Stimulated activated naive CD8-positive, alpha-beta T cell treated with anti-CD3 and anti-CD28 coated beads, Interleukin-15, amount 100 ng/mL, for 72 hours (primary cell): ENCODE measurements around the gene NCK2.

Experiments
- ATAC-seq: fragments of 150-1000 bp; cut with Tn5 transposase; 2 replicates; pipeline ENCODE4 v1.10.0; 2021; ENCODE audit warnings: mild to moderate bottlenecking, moderate library complexity
- DNase-seq, 2 donors: peaks; one replicate each; pipeline ENCODE4 v3.0.0; 2021 to 2022
- H3K27ac Mint-ChIP-seq, 2 donors: one replicate each; pipeline ENCODE4 v1.8.0; 2022; ENCODE audit warnings: mild to moderate bottlenecking in 2 of 2, mixed read lengths in 2 of 2, moderate library complexity in 2 of 2
- H3K27me3 Mint-ChIP-seq: one replicate; pipeline ENCODE4 v1.8.0; 2022; ENCODE audit warnings: mixed read lengths
- H3K4me1 Mint-ChIP-seq: one replicate; pipeline ENCODE4 v1.8.0; 2022; ENCODE audit warnings: mild to moderate bottlenecking, mixed read lengths
- H3K4me3 Mint-ChIP-seq, 2 donors: one replicate each; pipeline ENCODE4 v1.8.0; 2022; ENCODE audit warnings: mild to moderate bottlenecking in 2 of 2, mixed read lengths in 2 of 2, moderate library complexity in 1 of 2
- H3K9me3 Mint-ChIP-seq, 2 donors: one replicate each; pipeline ENCODE4 v1.8.0; 2022; ENCODE audit warnings: mixed read lengths in 2 of 2

NCK2 gene

DNA sequence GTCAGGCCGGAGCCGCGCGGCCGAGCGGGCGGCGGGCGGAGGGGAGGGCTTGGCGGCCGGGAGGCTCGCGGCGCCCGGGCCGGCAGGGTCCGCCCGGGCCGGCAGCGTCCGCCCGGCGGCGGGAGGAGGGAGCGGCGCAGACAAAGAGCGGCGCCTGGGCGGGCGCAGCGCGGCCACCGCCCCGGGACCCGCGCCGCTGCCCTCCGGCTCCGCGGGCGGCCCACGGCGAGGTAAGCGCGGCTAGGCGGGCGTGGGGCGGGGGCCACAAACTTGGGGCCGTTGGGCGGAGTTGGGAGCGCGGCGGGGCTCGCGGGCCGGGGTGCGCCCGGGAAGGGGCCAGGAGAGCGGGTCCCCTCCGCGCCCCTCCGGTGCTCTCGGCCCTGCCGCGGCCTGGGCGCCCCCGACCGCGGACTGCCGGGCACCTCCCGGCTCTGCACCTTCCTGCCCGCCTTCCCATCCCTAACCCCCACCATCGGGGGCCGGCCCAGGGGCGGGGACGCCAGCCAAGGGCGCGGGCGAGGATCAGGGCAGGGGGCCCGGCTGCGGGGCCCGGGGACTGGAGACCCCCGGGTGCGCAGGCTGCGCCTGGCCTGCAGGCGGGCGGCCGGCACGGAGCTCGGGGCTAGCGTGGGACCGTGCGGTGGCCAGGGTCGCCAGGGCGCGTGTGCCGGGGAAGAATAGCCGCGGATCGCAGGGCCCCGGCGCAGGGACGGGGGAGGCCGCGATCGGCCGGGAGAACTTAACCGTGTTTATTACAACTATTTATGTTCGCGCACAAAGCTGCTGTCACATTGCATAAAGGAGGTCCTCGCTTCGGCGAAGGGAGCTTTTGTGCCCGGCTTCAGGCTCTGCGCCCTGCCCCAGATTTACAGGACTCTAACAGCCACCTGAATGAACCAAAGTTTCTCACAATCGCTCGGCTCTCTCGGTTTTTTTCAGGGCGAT is at the start of gene NCK2:
Gene NCK2, plus strand, starts transcription at position 4 of the 945 bp plus-strand sequence. CDS start 110,152 bp downstream, outside the sequence.
- Mint-ChIP-seq H3K27me3 (no peaks in the 10 kb centered on the region), H3K4me3 (peak within 1 kb of the TSS; percentile 86 to 92), H3K27ac (peak within 1 kb of the TSS; percentile 95 to 97), H3K9me3 (no peaks in the 10 kb centered on the region), H3K4me1 (peaks cover 79% of the 10 kb centered on the region)
- ATAC-seq = peak; percentile 1
- DNase-seq = peak; percentile 49 to 54

DNA sequence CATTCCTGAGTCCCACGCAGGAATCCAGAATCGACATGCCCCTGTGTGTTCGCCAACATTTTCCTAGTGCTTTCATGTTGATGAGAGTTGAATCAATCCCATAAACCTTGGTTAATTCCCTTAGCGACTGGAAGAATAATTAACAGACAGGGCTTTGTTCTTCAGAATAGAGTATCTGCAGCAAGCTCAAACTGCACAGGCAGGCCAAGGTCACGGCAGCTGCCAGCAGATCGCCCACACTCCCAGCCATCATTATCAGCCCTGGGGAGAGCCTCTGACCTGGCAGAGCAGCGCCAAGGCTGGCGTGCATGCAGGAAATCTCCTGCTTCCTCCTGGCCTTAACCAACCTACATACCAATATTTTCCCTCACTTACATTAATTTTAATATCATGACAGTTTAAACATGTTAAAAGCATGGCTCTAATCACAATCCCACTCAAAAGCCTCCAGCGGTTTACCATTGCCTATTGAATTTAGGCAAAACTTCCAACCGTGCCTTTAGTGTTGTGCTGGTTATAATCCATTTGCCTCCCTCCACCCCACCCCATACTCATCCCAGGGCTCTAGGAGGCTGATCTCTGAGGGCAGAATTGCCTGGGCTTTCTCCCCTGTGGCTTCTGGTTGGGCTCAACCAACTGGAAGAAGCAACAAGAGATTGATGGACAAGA is 46.8 kb upstream of the NCK2 start:
- DNase-seq (no peak), ATAC-seq (no peak)
- Mint-ChIP-seq H3K9me3 (peaks cover 6 to 8% of the 10 kb centered on the region in 2 donors), H3K27ac (no peak overlapping the region), H3K4me1 (no peaks in the 10 kb centered on the region), H3K27me3 (no peaks in the 10 kb centered on the region), H3K4me3 (no peak overlapping the region)

DNA sequence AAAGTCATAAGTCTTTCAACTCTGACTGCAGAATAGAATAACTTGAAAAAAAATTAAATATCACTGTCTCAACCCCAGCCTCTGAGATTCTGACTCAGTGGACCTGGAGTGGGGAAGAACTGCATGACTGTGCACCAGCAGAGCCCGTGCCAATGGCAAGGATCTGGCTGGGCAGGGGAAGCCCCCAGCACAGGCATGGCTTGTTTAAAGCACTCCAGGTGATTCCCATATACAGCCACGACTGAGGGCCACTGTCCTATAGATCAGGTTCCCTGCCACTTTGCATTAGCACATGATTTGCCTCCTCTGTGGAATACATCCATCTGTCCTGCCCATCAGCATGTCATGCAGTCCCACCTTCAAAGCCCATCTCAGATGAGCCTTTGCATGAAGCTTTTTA is 45.9 kb upstream of the NCK2 start:
- H3K27ac Mint-ChIP-seq = no peak overlapping the region
- H3K9me3 Mint-ChIP-seq = peaks cover 6% of the 10 kb centered on the region in 2 donors
- no peaks in the 10 kb centered on the region for H3K4me1 Mint-ChIP-seq
- no peaks in the 10 kb centered on the region for H3K27me3 Mint-ChIP-seq
- H3K4me3 Mint-ChIP-seq = no peak overlapping the region
- DNase-seq (no peak), ATAC-seq (no peak)

DNA sequence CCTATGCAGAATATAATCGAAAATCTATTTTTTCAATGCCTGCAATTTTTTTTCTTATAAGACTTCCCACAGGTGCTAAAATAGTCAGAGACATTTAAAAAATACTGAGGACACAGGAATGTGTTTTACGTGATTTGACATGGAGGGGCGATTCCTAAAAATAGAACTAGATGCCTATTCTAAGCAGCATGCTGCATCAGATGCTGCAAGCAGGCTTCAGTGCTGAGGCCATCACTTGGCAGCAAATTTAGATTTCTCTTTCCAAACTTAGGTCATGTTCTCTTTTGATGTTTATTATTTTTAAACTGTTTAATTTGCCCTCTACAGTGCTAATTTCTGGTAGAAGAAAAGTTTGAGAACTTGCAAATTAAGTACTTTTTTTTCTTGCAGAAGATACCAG is 43.7 kb upstream of the NCK2 start:
- no peak overlapping the region for H3K27ac Mint-ChIP-seq
- no peak for DNase-seq

DNA sequence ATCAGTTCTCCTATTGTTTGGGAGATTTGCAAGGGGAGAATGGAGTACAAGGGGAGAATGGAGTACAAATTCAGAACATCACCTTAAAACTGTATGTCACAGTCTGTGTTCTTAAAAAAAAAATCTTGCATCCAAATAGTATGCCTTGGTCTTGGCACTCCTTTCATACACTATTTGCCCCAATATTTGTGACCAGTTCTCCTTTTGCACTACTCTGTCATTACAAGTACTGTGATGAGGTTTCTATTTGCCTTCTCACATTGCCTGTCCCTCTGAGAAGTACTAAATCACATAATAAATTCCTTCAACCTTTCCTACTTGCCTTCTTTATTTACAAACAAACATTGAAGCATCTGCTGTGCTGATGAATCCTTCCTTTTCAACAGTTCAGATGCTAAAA is 36.0 kb upstream of the NCK2 start:
- H3K9me3 Mint-ChIP-seq = peaks cover 0 to 6% of the 10 kb centered on the region in 2 donors
- H3K4me1 Mint-ChIP-seq = no peaks in the 10 kb centered on the region
- H3K27me3 Mint-ChIP-seq = no peaks in the 10 kb centered on the region
- DNase-seq (no peak), ATAC-seq (no peak)
- no peak overlapping the region for H3K4me3 Mint-ChIP-seq
- H3K27ac Mint-ChIP-seq = no peak overlapping the region

More for the DNA sequence above, 43.7 kb upstream of the NCK2 start:
- Mint-ChIP-seq H3K9me3 (peaks cover 0 to 6% of the 10 kb centered on the region in 2 donors), H3K4me3 (no peak overlapping the region), H3K27me3 (no peaks in the 10 kb centered on the region), H3K4me1 (no peaks in the 10 kb centered on the region)
- ATAC-seq = no peak

DNA sequence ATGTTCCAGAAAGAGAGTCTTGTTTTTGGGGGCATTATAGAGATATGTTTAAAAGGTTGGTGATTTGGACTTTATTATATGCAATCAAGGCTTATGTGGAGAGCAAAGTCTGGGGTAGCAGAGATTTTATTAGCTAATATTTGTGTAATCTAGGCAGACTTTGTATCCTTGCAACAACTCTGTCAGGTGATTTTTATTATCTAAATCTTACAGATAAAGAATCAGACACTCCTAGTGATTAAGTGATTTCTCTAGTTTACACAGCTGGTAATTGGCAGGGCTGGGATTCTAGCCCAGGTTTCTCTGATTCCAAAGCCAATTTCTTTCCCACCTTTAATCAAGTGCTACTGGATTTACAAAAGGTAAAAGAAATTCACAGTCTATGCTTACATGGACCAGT is 33.3 kb upstream of the NCK2 start:
- Mint-ChIP-seq H3K9me3 (no peaks in the 10 kb centered on the region), H3K4me1 (peaks cover 7% of the 10 kb centered on the region), H3K4me3 (no peak overlapping the region), H3K27ac (no peak overlapping the region), H3K27me3 (no peaks in the 10 kb centered on the region)
- DNase-seq (no peak), ATAC-seq (no peak)

DNA sequence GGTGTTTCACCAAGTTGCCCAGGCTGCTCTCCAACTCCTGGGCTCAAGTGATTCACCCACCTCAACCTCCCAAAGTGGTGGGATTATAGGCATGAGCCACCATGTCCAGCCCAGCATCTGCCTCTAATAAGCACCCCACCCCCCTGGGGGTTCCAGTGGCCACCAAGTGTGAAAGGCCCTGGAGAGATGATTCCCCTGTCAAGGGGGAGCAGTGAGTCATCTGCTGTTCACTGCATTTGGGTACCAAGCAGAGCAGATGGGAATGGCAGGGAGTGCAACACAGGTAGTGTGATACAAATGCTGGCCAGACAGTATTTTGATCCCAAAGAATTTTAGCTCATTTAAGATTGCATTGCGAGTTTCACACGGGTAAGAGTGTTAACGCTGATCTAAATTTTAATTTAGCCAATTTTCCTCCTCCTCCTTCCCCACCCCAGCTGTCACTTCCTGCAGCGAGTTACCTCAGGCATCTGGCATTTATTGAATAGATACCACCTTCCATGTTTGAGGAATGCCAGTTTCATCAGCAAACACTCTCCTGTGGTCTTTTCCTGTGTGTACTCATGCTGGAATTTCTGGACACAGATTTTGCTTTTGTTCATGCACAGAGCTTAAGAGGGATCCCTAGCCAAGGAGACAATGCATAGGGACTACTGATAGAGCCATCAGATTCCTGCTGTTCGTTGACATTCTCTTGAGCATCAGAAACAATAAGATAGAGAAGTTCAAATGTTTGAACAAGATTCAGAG is 32.4 kb upstream of the NCK2 start:
- DNase-seq (no peak), ATAC-seq (no peak)
- H3K27me3 Mint-ChIP-seq = no peaks in the 10 kb centered on the region

DNA sequence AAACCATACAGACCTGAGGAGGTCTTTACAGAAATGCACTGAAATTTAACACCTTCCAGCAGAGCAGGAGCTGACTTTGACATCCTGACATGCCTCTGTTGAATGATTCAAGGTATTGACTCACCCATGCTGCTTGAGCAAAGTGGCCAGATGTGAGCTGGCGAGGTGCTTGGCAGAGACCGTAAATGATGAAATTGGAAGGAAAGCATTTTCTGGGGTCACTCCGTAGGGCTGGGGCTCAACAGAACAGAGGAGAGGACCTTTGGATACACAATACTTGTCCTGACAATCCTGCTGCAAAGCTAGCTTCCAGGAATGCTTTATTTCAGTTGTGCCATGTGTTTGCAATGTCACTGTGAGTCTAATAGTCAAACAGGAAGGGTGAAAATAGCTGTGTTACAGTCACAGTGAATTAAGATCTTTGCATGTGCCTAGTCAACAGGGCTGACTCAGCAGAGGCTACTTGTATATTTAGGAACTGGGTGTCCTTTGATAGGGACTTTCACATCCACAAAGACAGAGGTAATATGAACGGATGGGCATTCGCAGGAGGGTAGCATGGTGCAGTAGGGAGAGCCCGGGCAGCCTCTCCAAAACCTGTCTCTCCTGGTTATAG is 31.6 kb upstream of the NCK2 start:
- no peaks in the 10 kb centered on the region for H3K9me3 Mint-ChIP-seq
- H3K27me3 Mint-ChIP-seq = no peaks in the 10 kb centered on the region
- DNase-seq = no peak
- no peak overlapping the region for H3K27ac Mint-ChIP-seq
- peaks cover 7% of the 10 kb centered on the region for H3K4me1 Mint-ChIP-seq
- no peak overlapping the region for H3K4me3 Mint-ChIP-seq
- ATAC-seq = no peak

More for the DNA sequence above, 32.4 kb upstream of the NCK2 start:
- no peak overlapping the region for H3K4me3 Mint-ChIP-seq
- peak overlapping the region in 1 of 2 donors; percentile 64 for H3K27ac Mint-ChIP-seq
- no peaks in the 10 kb centered on the region for H3K9me3 Mint-ChIP-seq
- peaks cover 7% of the 10 kb centered on the region for H3K4me1 Mint-ChIP-seq

DNA sequence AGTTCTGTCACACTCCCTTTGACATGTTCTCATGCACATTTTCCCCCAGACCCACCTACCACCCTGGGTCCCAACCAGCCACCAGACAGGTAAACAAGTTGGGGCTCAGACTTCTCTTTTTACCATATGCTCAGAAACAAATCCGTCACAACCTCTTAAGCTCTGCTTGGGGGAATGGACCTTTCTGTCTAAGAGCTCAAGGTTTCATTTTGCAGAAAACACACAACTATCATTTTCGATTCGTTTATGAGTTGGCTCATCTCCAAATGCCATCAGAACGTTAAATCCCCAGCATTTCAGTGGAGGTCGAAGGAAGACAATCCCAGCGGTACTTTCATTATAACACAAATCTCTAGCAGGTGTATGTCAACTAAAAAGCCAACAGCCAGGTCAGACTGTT is 30.6 kb upstream of the NCK2 start:
- ATAC-seq (no peak), DNase-seq (no peak)
- H3K4me1 Mint-ChIP-seq = peaks cover 10% of the 10 kb centered on the region

DNA sequence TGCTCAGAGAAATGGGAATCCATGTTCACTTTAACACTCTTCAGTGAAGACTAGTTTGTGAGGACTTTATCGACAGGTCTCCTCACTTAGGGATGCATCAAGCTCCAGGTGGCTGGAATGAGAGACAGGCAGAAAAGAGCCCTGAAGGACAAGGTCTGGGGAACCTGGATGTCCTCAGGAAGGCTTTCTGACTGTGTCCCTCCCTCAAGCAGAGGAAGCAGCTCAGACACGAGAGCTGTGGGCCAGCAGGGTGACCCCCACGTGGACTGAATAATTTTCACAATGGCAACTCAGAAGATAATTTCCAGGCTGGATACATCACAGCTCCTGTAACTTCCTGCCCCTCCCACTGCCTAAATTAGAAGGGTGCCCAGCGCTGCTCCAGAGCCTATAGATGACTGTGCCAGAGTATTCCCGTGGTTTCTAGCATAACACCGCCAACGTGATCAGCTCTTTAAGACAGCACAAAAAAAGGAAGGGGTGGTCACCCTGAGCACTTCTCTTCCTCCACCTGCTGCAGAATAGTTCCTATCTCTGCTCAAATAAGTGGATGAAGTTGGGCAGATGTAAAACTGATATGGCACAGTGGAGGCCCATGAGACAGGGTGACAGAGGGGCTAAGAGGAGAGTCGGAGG is 25.7 kb upstream of the NCK2 start:
- Mint-ChIP-seq H3K27me3 (no peaks in the 10 kb centered on the region), H3K4me1 (peaks cover 36% of the 10 kb centered on the region), H3K4me3 (no peak overlapping the region), H3K27ac (peak overlapping the region in 1 of 2 donors; percentile 36), H3K9me3 (no peaks in the 10 kb centered on the region)
- no peak for DNase-seq
- ATAC-seq = no peak

More for the DNA sequence above, 30.6 kb upstream of the NCK2 start:
- H3K4me3 Mint-ChIP-seq = no peak overlapping the region
- H3K27ac Mint-ChIP-seq = peak overlapping the region in 1 of 2 donors; percentile 35
- H3K9me3 Mint-ChIP-seq = no peaks in the 10 kb centered on the region
- no peaks in the 10 kb centered on the region for H3K27me3 Mint-ChIP-seq

DNA sequence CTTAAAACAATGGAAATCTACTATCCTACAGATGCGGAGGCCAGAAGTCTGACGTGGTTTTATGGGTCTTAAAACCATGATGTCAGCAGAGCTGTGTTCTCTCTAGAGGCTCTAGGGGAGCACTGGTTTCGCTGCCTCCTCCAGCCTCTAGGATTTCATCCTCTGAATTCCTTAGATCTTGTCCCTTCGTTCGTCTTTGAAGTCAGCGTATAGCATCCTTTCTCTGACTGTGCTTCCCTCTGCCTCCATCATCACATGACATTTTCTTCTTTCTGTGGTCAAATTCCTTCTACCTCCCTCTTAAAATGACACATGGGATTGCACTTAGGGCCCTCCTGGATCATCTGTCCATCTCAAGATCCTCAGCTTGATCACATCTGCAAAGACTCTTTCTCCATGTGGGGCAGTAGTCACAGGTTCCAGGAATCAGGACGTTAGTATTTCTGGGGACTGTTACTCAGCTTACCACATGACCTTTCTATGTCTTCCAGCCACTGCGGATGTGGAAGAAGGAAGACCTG is 22.7 kb upstream of the NCK2 start:
- peaks cover 30% of the 10 kb centered on the region for H3K4me1 Mint-ChIP-seq
- H3K4me3 Mint-ChIP-seq = no peak overlapping the region
- DNase-seq (no peak), ATAC-seq (no peak)
- H3K9me3 Mint-ChIP-seq = peaks cover 6 to 7% of the 10 kb centered on the region in 2 donors
- H3K27me3 Mint-ChIP-seq = no peaks in the 10 kb centered on the region
- H3K27ac Mint-ChIP-seq = no peak overlapping the region

DNA sequence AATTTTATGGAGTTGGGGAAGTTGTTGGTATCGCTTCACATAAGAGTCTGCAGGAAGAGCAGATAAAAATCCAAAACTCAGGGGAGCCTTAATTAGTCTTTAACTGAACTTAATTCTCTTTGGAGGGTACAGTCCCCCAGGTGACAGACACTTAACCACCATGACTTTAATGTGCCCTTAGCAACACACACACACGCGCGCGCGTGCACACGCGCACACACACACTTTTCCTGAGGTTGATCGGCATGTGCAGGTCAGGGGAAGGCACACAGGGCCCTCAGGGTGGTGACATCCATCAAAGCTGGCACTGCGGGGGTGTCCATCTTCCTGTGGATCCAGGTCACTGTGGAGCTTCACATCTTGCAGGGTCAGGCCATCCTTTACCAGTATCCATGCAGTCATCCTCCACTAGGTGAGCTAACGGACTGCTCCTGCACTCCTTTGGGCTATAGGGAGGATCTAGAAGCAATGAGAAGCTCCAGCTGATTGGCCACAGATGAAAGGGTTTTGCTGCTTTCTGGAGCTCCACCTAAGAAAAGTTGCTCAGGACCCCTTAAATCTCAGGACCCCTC is 21.9 kb upstream of the NCK2 start:
- peaks cover 30% of the 10 kb centered on the region for H3K4me1 Mint-ChIP-seq
- no peak overlapping the region for H3K4me3 Mint-ChIP-seq
- ATAC-seq (no peak), DNase-seq (no peak)
- H3K27ac Mint-ChIP-seq = no peak overlapping the region
- no peaks in the 10 kb centered on the region for H3K27me3 Mint-ChIP-seq
- H3K9me3 Mint-ChIP-seq = peaks cover 7 to 9% of the 10 kb centered on the region in 2 donors

DNA sequence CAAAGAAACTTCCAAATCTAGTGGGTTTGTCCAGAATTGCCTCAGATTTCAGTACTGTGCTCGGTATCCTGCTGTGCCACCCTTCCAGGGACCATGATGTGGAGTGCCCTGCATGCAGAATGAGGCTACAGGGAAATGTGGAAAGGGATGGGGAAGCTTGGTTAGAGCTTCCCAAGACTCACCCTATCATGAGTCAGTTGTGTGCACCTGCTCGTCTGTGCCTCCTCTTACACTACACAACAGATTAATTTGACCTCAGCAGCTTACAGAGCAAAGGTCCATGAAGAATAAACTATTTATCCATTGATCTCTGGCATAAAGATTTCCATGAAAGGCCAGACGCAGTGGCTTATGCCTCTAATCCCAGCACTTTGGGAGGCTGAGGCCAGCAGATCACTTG is 21.3 kb upstream of the NCK2 start:
- DNase-seq (no peak), ATAC-seq (no peak)
- H3K27me3 Mint-ChIP-seq = no peaks in the 10 kb centered on the region
- H3K4me1 Mint-ChIP-seq = peaks cover 30% of the 10 kb centered on the region
- H3K9me3 Mint-ChIP-seq = peaks cover 7 to 9% of the 10 kb centered on the region in 2 donors
- no peak overlapping the region for H3K4me3 Mint-ChIP-seq
- no peak overlapping the region for H3K27ac Mint-ChIP-seq

DNA sequence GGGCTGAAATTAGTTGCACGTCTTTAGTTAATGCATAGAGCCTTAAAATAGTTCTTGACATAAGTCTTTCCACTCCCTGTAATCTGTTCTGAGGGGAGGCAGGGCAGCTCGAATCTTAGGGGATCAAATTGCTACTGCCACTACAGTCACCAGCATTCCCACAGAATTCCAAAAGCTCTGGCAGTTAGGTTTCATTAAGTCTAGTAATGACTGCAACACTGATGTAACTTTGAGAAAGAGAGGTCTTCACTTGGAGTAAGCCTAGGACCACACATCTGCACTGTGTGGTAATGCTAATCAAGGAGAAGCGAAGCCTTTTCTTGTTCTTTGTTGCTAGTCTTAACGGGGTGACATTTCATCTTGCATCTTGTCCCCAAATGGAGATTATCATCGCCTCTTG is 19.3 kb upstream of the NCK2 start:
- Mint-ChIP-seq H3K27me3 (no peaks in the 10 kb centered on the region), H3K9me3 (peaks cover 7 to 9% of the 10 kb centered on the region in 2 donors)
- no peak for ATAC-seq

More for the DNA sequence above, 19.3 kb upstream of the NCK2 start:
- no peak overlapping the region for H3K27ac Mint-ChIP-seq
- no peak for DNase-seq
- H3K4me3 Mint-ChIP-seq = no peak overlapping the region
- H3K4me1 Mint-ChIP-seq = peaks cover 25% of the 10 kb centered on the region
